ENCODE data around the gene MYH14.
A peak's percentile ranks its signal among the peaks of the same experiment; 100 is the strongest.

The MYH14 gene

DNA sequence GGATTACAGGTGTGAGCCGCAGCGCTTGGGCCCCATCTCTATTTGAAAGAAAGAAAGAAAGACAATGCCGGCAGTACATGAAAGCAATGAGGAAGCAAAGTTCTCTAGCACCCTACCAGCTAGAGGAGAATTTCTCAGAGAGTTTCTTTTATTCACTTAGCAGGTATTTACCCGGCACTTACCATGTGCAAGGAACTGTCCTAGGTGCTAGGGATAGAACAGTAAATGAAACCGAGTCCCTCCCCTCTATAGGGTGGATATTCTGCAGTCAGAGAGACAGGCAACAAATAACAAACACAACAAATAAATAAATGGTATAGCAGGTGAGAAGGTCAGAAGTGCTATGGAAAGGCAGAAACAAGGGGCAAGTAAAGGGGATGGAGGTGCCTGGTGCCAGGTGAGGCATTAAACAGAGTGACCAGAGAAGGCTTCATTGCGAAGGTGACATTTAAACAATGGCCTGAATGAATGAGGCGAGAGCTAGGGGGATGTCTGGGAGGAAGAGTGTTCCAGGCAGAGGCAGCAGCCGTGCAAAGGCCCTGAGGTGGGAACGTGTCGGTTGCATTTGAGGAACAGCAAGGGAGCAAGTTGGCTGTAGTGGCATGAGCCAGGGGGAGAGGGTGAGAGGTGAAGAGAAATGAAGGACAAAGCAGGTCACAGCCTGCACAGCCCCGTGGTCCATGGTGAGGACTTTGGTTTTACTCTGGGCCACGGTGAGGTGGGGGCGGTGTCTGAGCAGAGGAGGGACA is 10.8 kb upstream of the MYH14 start:
- no peak for DNase-seq

- DNase-seq: no peak
Observed at GRCh38 chr19:50195224-50195623, 8.2 kb upstream of the MYH14 start.

GRCh38 chr19:50196322-50196932 is 7.0 kb upstream of the MYH14 start:
- DNase-seq: no peak

DNA sequence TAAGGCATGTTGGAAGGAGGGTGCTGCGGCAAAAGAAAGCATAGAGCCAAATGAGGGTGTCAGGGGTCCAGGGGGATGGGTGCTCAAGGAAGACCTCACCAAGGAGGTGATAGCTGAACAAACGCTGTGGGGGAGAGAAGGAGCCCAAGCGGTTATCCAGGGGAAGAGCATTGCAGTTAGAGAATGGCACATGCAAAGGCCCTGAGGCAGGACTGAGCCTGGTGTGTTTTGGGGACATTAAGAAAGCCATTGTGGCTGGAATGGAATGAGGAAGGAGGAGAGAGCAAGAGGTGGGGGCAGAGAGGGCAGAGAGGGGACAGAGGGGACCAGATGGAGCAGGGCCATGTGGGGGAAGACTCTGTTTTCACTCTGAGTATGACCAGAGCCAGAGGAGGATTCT is 6.1 kb upstream of the MYH14 start:
- DNase-seq: no peak

- peak in 7 of 51 donors; percentile 3 to 24 (median 7) for DNase-seq
Observed at GRCh38 chr19:50198431-50199258, 4.8 kb upstream of the MYH14 start.

DNA sequence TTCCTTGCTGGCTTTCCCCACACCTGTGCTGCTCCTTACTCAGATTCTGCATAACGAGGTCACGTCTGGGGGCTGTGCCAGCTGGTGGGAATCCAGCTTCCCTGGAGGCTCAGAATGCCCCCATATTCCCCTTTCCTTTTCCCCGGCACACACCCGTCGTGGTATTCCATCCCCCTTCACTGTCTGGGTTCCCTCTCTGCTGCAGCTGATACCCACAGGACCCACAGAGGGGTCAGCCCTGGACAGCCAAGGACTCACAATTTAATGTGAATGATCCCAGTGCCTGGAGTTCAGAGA is 4.2 kb upstream of the MYH14 start:
- peak in 1 of 51 donors; percentile 1 for DNase-seq

- peak in 5 of 51 donors; percentile 7 to 28 (median 9) for DNase-seq
Observed at GRCh38 chr19:50202386-50202785, 1.0 kb upstream of the MYH14 start.

DNA sequence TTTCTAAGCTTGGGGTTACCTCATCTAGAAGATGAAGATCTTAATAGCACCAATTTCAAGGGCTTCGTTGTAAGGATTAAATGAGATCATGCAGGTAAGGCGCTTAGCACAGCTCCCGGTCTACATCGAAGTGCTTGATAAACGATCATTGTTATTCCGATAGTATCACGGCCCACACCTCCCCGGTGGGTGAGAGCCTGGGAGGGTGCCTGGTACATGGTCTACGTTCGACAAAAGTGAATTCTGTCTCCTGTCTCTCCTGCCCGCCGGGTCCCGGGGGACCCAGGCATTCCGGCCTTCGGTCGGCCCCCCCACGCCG is 501 bp upstream of the MYH14 start:
- no peak for DNase-seq

GRCh38 chr19:50204081-50204428 is 633 bp downstream of the MYH14 start:
- no peak for DNase-seq

DNA sequence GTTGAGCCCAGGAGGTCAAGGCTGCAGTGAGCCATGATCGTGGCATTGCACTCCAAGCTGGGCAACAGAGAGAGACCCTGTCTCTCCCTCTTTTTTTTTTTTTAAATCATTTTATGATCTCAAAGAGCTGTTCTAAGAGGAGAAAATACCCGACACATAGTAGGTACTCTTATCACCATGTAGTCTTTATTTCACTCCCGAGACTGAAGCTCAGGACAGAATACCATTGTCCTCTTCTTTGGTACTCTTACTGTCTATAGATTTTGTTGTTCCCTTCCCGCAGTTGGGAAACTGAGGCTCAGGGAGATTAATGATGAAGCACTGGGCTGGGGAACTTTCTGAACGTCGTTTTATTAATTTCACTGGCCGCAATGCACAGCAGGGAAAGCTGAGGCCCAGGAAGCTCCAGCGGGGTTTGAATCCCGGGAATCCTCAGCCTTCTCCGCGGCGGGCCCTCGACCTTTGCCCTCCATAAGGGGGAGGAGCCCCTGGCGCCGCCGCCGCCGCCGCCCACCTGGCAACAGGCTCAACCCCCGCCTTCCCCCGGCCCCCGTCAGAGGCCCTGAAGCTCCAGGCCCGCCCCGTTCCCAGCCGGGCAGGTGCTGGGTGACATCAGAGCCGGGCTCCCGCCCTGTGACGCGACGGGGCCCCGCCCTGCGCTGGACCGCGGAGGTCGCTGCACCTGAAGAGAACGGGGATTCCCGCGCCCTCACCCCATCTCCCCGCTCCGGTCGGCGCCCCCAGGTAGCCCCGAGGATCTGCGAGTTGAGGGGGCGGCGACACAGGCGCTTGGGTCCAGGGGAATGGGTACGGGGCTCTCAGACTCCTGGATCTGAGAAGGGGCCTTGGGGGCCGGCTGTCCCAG is 1.6 kb downstream of the MYH14 start:
- peak in 23 of 51 donors; percentile 3 to 63 (median 24) for DNase-seq

GRCh38 chr19:50205681-50206138 is 2.3 kb downstream of the MYH14 start:
- no peak for DNase-seq

GRCh38 chr19:50206191-50206590 is 2.8 kb downstream of the MYH14 start:
- no peak for DNase-seq

DNA sequence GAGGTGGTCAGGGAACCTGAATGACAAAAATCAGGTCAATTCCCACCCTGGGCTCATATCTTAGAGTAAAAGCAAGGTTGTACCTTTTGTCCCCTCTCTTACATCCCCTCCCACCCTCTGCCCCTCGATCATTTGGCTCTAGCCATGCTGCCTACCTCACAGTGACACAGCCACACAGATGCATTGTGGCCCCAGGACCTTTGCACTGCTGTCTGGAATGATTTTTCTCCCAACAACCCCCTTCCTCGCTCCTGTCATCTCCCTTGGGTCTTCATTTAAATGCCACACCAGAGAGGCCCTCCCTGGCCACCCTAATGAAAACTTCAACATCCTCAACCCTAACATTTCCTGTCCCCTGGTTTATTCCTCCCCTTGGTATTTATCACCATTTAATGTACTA is 4.3 kb downstream of the MYH14 start:
- DNase-seq: no peak

GRCh38 chr19:50209131-50209530 is 5.7 kb downstream of the MYH14 start:
- no peak for DNase-seq

- no peak for DNase-seq
Observed at GRCh38 chr19:50210425-50210824, 7.0 kb downstream of the MYH14 start.

GRCh38 chr19:50213925-50214324 is 10.5 kb downstream of the MYH14 start:
- DNase-seq: no peak

DNA sequence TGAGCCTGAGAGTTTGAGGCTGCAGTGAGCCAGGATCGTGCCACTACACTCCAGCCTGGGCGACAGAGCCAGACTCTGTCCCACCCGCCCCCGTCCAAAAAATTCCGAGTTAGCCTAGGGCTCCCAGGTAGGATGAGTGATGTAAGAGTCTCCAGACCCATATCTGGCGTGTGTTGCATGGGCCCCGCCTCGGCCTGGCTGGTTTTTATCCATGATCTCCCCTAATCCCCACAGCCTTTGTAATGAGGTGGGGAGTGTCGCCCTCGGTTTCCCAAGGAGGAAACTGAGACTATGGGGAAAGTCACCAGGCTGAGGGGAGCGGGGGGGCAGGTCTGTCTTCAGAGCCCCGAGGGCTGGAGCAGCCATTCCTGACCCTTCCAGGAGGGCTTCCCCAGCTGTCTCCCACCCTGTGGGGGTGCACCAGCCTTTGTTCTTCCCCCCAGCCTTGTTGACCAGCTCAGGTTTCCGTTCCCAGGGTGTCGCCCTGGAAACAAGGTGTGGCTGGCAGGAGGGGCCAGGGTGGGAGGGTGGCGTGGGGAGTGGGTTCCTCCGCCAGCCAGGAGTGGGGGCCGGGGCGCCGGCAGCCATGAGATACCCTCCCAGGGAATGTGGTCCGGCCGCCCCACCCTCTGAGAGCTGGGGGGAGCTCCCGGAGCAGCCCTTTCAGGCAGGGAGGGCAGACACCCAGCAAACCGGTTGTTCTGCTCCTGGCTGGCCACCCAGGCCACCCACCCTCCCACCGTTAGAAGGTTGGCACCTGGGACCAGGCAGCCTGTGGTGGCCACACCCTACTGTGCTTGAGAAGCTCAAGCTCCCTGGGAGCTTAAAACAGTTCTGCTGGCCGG is 11.5 kb downstream of the MYH14 start:
- DNase-seq: no peak

DNA sequence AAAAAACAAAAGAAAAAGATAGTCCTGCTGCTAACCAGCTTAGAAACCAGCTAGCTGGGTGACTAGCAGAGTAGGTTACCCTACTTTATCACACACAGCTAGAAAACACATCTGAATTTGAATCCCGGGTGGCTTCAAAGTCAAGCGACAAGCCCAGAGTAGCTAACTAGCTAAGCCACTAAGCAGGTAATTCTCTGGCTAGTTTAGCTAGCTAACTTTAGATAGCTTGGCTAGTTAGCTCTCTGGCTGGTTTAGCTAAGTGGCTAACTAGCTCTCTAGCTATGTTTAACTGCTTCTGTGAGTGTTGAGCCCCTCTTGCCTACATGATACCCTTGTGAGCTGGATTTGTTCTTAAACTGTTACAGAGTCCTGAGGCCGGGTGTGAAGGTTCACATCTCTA is 12.4 kb downstream of the MYH14 start:
- DNase-seq: no peak

DNA sequence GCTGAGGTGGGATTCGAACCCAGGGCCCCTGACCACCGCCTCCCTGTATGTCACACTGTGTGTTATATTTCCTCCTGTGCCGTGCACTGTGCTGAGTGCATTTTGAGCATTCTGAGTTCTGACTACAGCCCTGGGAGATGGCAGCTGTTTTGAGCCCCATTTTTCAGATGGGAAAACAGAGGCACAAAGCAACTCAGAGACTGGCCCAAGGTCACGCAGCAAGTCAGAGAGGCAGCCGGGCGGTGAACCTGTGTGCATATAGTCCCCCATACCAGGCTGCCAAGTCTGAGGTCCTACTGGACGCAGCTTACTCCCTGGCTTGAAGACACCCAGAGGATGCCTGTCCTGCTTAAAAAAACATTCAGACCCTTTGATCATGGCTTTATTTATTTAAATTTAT is 17.7 kb downstream of the MYH14 start:
- no peak for DNase-seq

DNA sequence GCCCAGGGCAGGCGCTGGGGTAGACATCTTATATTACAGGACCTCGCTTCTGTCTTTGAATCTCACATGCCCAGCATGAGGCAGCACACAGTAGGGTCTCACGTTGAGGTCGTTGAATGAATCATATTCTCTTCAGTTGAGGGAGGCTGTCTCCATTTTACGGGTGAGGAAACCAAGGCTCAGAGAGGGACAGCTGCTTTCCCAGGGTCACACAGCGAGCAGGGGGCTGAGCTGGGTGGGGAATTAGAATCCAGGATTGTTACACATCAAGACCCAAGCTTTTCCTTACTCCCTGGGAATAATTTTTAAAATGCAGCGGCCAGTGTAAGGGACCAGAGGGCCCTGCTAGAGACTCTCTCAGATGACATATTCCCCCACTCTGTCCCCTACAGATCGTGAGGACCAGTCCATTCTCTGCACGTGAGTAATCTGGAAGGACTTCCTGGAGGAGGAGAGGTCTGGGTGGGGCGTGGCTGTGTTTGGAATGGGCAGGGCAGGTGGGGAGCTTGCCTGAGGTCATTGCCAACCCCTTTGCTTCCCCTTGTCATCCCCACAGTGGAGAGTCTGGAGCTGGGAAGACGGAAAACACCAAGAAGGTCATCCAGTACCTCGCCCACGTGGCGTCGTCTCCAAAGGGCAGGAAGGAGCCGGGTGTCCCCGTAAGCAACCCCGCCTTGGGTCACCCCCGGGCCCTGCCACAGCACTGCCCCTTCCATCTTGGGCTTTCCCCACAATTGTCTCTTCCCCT is 19.4 kb downstream of the MYH14 start:
- no peak for DNase-seq

Data from hypothalamus (tissue), 51 donors.